NCI-H446 treated with DMSO at 0.1 percent for 48 hours (cell line): ENCODE data around the gene BDH1.

Experiments
- DNase-seq: peaks from one replicate; lab custom pipeline; 2025; lab: John Stamatoyannopoulos, UW

Gene BDH1

DNA sequence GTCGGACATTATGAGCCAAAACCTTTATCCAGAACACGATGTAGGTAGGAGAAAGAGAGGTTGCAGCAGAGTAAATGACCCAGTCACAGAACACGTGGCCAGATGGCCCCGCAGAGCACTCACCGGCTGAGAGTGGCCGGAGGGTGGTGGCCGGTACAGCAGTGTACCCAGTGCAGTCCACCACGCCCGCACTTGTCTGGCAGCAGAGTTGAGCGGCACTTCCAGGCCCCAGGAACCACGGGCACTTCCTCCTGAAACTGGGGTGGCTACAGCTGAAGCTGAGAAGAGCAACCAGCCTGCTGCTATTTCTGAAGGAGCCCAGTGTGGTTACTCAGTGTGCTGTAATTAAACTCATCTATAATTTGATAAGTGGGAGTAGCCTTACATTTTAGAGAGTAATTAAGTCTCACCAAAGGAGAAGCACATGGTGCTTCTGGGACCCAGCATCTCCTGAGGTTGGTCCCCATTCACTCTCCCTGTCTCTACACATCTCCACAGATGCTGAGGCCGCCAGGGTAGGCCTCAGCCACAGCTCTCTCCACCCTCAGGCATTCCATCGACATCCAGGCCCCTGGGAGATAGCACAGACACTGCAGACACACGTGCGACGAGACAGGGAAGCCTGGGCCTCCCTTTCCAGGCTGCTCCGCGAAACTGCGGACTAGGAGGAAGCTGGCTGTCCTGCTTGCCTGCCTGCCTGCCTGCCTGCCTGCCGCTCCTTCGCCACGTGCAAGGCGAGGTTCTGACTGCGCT lies 49.8 kb downstream of the BDH1 start:
- no peak for DNase-seq

GRCh38 chr3:197504641-197505121 lies 51.1 kb downstream of the BDH1 start:
- DNase-seq = no peak

GRCh38 chr3:197504229-197504628 lies 51.5 kb downstream of the BDH1 start:
- no peak for DNase-seq

DNA sequence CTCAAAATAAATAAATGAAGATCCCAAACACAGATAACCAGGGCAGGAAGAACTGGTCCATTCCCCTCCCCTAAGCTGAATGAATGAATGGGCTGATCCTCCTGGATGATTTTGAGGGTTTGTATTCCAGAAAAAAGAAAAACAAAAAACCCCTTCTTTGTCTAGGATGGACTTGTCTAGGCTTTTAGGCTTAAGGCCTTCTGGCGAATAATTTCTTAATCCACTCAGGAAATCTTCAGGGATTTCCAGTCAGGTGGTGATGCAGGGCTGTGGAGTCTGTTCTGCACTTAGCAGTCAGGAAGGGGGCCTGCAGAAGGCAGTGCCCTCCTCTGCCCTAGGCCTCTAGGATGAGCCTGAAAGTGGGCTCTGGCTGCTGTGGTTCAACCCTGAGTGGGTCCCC lies 52.1 kb downstream of the BDH1 start:
- DNase-seq = no peak

DNA sequence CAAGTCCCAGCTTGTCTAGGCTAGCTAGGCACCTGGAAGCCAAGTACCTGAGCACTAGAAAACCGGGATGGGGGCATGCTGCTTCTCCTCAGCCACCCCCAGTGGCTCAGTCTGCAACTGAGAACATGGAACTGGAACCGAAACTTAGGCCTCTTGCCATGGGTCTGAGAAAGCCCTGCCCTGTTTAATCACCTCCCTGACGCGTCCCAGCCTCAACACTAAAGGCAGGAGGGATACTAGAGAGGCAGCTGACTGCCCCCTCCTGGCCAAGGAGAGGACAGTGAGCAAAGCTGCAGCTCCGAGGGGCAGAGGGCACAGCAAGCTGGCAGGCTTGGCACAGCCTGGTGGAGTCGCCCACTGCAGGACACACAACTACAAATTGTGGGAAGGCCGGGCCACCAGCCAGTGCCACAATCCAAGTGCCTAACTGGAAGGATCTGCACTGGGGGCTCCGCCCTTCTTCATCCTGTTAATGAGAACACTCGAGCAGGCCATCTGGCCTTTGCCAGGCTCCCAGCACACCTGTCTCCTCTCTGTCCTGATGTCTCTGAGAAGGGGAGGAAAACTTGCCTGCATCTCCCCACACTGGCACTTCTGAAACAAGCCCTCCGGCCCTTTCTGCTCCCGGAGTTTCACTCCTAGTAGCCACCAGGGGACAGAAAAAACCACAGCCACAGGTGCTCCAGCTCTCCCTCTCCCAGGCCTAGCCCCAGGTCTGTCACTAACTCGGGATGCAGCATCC lies 53.7 kb downstream of the BDH1 start:
- DNase-seq = peak; percentile 67

DNA sequence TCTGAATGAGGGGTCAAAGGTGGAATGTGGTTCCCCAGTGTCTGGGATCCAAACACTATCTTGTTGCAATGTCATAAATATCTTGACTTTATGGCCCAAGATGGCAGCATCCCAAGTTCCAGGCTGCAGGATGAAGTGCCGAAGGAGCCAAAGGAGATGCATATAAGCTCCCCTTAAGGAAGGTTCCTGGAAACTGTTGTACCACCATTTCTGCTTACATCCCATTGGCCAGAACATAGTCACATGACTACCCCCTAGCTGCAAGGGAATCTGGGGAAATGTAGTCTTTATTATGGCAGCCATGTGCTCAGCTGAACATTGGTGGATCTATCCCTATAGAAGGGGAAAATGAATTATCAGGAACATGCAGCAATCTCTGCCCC lies 54.3 kb downstream of the BDH1 start:
- no peak for DNase-seq

DNA sequence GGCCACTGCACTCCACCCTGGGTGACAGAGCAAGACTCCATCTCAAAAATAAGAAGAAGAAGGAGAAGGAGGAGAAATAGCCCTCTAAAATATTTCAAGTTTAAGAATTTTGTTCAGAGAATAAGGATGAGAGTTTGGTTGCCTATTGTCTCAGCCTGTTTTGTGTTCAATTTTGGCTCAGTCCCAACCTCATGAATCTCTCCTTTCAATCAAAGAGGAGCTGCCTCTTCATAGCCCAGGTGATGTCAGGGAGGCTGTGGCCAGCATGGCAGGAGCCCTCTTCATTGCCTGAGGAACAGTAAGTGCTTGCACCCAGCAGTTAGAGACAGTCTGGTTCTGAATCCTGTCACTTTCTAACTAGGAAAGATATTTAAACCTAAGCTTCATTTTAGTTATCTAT lies 55.0 kb downstream of the BDH1 start:
- DNase-seq = no peak

- DNase-seq = no peak
Measured at GRCh38 chr3:197499427-197499826, 56.3 kb downstream of the BDH1 start.

- no peak for DNase-seq
Measured at GRCh38 chr3:197498499-197499241, 57.1 kb downstream of the BDH1 start.

DNA sequence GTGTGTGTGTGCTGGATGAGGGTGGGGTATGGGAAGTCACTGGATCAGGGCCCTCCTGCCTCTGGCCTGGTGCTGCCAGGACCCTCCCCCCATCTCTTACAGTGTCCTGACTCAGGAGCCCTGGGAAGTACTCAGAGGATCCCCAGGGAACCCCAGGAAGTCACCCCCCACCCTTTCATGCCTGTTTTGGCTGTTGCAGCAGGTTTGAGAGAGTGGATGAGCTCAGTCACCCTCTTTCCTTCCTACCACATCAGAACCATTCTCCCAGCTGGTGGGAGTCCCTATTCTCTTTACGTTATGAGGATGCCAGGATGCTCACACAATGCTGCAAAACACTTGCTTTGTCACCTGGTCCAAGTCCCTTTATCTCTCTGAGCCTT lies 59.0 kb downstream of the BDH1 start:
- DNase-seq = no peak

DNA sequence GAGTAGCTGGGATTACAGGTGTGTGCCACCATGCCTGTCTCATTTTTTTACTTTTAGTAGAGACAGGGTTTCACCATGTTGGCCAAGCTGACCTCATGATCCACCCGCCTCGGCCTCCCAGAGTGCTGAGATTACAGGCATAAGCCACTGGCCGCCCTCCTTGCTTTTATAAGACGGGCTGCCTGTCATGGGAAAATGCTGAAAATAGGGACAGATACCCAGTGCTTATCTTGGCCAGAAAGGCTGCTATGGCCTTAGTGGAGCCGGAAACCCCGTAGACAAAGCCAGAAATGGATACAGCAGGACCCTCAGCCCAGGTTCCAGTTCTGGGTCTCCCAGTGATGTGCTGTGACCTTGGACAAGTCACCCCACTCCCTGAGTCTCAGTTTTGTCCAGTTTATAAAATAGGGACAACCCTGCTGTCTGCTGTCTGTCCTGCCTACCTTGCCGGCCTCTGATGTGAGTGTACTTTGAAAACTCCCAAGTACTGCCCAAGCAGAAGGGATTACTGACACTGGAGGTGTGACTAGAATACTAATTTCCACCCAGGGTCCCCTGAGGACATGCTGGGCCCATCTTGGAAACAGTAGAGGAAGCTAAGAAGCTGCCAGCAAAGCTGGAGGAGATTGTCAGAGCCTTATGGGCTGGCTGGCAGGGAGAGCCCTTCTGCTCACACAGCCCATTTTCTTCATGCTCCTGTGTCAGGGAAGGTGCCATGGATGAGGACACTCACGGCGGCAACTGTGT lies 59.6 kb downstream of the BDH1 start:
- no peak for DNase-seq

- DNase-seq = no peak
Measured at GRCh38 chr3:197495499-197495898, 60.3 kb downstream of the BDH1 start.

GRCh38 chr3:197495059-197495455 lies 60.7 kb downstream of the BDH1 start:
- no peak for DNase-seq

GRCh38 chr3:197494366-197495058 lies 61.3 kb downstream of the BDH1 start:
- DNase-seq = no peak

DNA sequence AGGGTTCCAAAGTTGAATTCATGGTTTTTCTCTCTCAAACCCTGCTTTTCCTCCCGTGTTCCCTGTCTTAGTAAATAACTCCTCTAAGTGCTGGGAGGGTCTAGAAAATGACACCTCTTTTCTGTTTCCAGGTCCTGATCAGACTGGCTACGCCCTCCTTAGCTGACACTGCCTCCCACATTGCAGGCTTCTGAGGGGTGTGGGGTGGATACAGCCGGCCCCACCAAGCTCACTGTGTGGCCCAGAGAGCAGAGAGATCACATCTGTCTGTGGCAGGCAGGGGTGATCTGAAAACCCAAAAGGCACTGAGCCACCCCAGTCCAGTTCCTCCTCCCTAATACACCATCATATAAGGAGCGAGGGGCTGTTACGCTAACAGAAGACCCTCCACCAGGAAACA lies 62.7 kb downstream of the BDH1 start:
- no peak for DNase-seq

GRCh38 chr3:197491923-197492664 lies 63.7 kb downstream of the BDH1 start:
- no peak for DNase-seq

DNA sequence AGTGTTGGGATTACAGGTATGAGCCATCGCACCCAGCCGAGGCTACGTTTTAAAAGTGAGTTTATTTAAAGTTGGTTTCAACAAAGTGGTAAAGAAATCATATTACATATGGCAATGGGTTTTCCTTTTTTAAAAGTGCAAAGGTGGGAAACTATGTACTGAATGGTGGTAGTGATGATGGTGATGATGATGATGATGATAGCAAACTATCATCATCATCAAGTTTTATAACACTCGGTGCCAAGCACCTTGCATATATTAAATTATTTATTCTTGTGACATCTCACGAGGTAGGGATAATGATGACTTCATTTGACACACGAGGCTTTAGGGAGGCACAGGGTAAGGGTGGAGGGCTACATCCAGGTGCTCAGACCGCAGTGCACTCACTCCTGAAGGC lies 64.3 kb downstream of the BDH1 start:
- DNase-seq = no peak

- DNase-seq = no peak
Measured at GRCh38 chr3:197490098-197491058, 65.4 kb downstream of the BDH1 start.

DNA sequence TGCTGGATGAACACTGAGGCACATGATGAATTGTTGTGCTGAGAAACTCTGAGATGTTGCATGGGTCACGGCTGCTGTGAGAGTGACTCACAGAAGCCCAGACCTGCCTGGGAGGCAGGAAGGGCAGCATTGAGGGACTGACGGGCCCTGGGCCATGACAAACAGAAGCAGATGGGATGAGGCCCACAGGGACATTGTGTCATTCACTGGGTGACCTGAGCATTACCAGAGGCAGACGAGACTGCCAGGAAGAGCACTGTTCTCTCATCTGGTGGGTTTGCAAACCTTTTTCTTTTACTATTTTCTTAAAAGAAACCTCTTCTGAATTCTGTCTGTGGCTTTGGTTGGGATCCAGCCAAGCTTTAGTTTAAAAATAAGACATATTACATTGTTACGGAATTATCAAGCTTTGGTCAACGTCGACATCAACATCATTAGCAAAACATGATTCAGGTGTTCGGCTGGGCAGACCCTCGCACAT lies 67.8 kb downstream of the BDH1 start:
- peak; percentile 72 for DNase-seq
